Neural progenitor cell (in vitro differentiated cells): Measurements from ENCODE around the gene ARHGAP21.
"Not testable (repeated sequence)": the region's sequence is repeated elsewhere in the genome, so short reads cannot be mapped to it uniquely, and the experiment has no call there.

ENCODE experiments used
- CTCF ChIP-seq: fragments of 200-600 bp; sonication (generic); IDR thresholded peaks from 2 replicates; pipeline ENCODE4 v1.5.1; 2017; ENCODE audit warnings: antibody characterized with exemption, mild to moderate bottlenecking
- EZH2 ChIP-seq: fragments of 200-600 bp; sonication (generic); IDR thresholded peaks from 2 replicates; pipeline ENCODE4 v1.6.1; 2017; ENCODE audit warnings: antibody characterized with exemption, mild to moderate bottlenecking, moderate library complexity

DNA sequence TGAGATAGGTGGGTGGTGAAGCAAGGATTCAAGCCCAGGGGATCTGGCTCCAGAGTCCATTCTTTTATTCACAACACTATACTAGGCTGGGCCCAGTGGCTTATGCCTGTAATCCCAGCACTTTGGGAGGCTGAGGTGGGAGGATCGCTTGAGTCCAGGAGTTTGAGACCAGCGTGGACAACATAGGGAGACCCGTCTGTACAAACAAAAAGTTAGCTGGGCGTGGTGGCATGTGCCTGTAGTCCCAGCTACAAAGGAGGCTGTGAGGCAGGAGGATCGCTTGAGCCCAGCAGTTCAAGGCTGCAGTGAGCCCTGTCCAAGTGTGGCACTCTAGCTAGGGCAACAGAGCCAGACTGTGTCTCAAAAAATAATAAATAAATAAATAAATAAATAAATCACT is 2.3 kb upstream of the ARHGAP21 start:
- TF ChIP-seq EZH2, CTCF: not testable (repeated sequence)
